ENCODE results near the gene DLGAP5.

DLGAP5 gene

DNA sequence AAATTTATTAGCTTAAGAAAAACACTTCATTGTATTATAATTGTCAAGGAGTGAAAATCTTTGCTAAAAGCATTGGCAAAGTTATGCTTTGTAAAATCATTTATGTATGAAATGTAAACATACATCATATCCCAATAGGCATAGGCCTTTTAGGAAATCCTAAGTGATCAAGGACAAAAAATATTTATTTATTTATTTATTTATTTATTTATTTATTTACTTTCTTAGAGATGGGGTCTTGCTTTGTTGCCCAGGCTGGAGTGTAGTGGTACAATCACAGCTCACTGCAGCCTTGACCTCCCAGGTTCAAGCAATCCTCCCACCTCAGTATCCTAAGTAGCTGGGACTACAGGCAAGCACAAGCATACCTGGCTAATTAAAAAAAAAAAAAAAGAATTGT lies 32.0 kb upstream of the DLGAP5 start:
- no peak for DNase-seq (ENCODE audit: insufficient read length, low spot score)
- TF ChIP-seq, protein P1, sequence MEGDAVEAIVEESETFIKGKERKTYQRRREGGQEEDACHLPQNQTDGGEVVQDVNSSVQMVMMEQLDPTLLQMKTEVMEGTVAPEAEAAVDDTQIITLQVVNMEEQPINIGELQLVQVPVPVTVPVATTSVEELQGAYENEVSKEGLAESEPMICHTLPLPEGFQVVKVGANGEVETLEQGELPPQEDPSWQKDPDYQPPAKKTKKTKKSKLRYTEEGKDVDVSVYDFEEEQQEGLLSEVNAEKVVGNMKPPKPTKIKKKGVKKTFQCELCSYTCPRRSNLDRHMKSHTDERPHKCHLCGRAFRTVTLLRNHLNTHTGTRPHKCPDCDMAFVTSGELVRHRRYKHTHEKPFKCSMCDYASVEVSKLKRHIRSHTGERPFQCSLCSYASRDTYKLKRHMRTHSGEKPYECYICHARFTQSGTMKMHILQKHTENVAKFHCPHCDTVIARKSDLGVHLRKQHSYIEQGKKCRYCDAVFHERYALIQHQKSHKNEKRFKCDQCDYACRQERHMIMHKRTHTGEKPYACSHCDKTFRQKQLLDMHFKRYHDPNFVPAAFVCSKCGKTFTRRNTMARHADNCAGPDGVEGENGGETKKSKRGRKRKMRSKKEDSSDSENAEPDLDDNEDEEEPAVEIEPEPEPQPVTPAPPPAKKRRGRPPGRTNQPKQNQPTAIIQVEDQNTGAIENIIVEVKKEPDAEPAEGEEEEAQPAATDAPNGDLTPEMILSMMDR (IDR thresholded peaks at IDR 0.05; ENCODE audit: insufficient read depth, missing control alignments) = no peak
- no peak for FAIRE-seq

DNA sequence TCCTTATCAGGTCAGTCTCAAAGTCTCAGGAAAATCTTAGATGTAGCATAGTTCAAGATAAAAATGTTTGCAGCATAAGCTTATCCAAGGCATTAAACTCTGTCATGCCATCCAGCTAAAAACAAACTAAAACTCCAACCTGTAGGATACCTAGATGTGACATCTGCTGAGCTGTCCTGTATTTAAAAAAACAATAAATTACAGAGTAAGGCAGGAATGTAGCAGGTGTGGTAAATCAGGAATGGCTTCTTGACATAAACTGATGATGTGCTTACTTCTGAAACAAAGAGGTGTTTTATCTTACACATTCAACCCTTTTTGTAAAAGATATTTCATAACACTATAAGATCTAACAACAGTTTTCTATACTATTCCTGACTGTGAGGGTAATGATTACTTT lies 30.6 kb upstream of the DLGAP5 start:
- DNase-seq (ENCODE audit: insufficient read length, low spot score) (no peak), FAIRE-seq (no peak)
- TF ChIP-seq, protein P1 (IDR thresholded peaks at IDR 0.05; ENCODE audit: insufficient read depth, missing control alignments) = no peak

DNA sequence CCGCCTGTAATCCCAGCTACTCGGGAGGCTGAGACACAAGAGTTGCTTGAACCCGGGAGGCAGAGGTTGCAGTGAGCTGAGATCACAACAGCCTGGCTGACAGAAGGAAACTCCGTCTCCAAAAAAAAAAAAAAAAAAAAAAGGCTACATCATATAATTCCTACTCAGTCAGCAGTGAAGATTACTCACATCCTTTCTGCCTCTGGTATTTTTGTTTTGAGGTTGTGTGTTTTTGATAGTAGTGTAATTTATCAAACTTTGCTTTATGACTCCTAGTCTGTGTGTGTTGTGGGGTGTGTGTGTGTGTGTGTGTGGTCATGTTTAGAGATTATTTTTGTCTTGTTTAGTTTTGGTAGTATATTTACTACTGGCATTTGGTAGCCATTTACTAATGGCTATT lies 29.8 kb upstream of the DLGAP5 start:
- TF ChIP-seq, protein P1 (IDR thresholded peaks at IDR 0.05; ENCODE audit: insufficient read depth, missing control alignments) = no peak
- FAIRE-seq = no peak
- no peak for DNase-seq (ENCODE audit: insufficient read length, low spot score)

DNA sequence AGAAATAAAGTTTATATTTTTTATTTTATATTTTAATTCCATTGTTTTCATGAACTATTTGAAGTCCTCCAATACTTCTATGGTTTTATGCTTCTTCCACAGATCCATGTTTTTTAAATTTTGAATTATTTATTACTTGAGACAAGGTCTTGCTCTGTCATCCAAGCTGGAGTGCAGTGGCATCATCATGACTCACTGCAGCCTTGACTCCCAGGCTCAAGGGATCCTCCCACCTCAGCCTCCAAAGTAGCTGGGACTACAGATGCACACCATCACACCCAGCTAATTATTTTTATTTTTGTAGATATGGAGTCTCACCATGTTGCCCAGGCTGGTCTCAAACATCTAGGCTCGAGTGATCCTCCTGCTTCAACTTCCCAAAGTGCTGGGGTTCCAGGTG lies 28.8 kb upstream of the DLGAP5 start:
- TF ChIP-seq, protein P1 (IDR thresholded peaks at IDR 0.05; ENCODE audit: insufficient read depth, missing control alignments) = no peak
- DNase-seq (ENCODE audit: insufficient read length, low spot score) (no peak), FAIRE-seq (no peak)

DNA sequence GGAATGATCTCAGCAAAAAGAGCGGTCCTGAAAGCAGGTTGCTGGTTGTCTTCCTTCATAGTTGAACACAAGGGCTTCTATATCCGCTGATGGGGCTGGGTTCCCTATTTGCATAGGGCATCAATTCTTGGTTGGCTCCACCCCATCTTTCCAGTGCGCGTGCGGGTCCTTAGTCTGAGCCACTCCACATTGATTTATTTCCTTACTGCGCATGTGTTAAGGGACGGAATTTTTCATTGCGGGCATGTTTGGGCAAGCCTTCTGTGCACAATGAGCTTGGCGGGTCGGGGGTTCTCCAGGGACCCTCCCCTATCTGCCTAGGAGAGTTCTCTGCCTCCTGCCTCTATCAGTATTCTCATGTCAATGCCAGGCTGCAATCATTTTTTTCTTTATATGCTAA lies 21.2 kb upstream of the DLGAP5 start:
- DNase-seq (ENCODE audit: insufficient read length, low spot score) (no peak), FAIRE-seq (no peak)
- TF ChIP-seq, protein P1 (IDR thresholded peaks at IDR 0.05; ENCODE audit: insufficient read depth, missing control alignments) = no peak

DNA sequence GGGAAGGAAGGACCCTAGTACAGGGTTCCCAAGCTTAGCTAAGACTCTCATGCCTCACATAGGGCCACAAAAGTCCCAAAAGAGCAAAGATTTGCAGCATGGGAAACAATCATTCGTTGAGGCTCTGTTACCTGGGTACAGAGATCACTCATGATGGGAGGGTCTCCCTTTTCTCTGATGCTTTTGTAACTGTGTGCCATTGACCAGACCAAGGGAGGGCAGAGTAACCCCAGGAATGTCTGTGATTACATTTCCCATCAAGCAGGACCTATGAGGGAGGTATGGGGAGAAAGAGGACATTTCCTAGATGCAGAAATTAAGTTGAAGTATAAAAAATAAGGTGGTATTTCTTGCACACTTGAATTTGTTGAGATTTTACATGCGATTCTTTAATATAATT lies 16.4 kb upstream of the DLGAP5 start:
- TF ChIP-seq, protein P1 (IDR thresholded peaks at IDR 0.05; ENCODE audit: insufficient read depth, missing control alignments) = no peak
- FAIRE-seq (no peak), DNase-seq (ENCODE audit: insufficient read length, low spot score) (no peak)

DNA sequence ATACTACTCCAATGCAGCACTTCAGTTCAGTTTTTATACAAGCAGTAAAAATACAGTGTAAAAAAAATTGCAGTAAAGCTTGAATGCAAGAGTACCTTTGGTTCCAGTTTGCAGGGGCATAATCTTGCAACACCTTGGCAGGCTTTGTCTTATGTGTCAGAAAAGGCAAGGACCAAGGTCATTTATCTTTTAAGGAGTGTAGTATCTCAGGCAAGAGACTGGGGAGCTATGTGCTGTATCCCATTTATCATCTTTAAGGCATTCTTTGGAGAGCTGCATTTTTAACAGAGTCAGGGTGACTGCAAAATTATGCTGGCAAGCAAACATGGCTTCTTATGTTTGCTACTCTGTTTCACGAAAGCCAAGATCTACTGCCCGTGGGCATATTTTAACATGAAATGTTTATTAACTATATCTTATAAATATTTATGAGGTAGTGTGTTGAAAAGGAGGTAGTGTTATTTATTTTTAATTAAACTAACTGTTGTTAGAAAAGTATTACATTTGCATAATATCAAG lies 14.8 kb upstream of the DLGAP5 start:
- TF ChIP-seq, protein P1 (IDR thresholded peaks at IDR 0.05; ENCODE audit: insufficient read depth, missing control alignments) = no peak
- FAIRE-seq (no peak), DNase-seq (ENCODE audit: insufficient read length, low spot score) (no peak)
